ENCODE measurements around the gene GLT8D2. TPM values are rescaled to one million over a fixed set of nuclear protein-coding genes. Genes with fewer than 3 reads are reported as not detected.
A peak's percentile ranks its signal among the peaks of the same experiment; 100 is the strongest.

The GLT8D2 gene
- total RNA-seq (not detected), polyA plus RNA-seq (not detected)

GRCh38 chr12:104049903-104050356, at the start of gene GLT8D2:
GLT8D2 (minus strand) TSS chr12:104050187; CDS start chr12:104019648, 30,539 bp downstream.
- Mint-ChIP-seq H3K4me1 (peaks cover 0 to 10% (median 4%) of the 10 kb centered on the region in 4 donors), H3K36me3 (no peaks in the 10 kb centered on the region), H3K4me3 (peak within 1 kb of the TSS in 1 of 4 donors; percentile 69), H3K27ac (no peak within 1 kb of the TSS), H3K9me3 (peaks cover 0 to 2% (median 0%) of the 10 kb centered on the region in 7 donors), H3K27me3 (peaks cover 52% of the 10 kb centered on the region)
- H3K27me3 ChIP-seq (ENCODE audit: control insufficient read depth, insufficient read depth, low read length), result peaks cover 33% of the 10 kb centered on the region
- DNase-seq (no peak), ATAC-seq (ENCODE audit: low read depth in 2 of 2) (no peak)
- no peak within 1 kb of the TSS for H3K27ac ChIP-seq (ENCODE audit: insufficient read depth, low read length, poor library complexity, severe bottlenecking)
- no peak within 1 kb of the TSS for H3K4me3 ChIP-seq (ENCODE audit: low read depth, low read length)
- no peaks in the 10 kb centered on the region for H3K9me3 ChIP-seq (ENCODE audit: control insufficient read depth in 2 of 2, low read length in 2 of 2)
- H3K36me3 ChIP-seq (ENCODE audit: control insufficient read depth, insufficient read depth, low read length), result no peaks in the 10 kb centered on the region
- peaks cover 6% of the 10 kb centered on the region for H3K4me1 ChIP-seq (ENCODE audit: control insufficient read depth, insufficient read depth, low read length, poor library complexity, severe bottlenecking)

GRCh38 chr12:104097954-104098353, 48.0 kb upstream of the GLT8D2 start:
- no peak for DNase-seq
- Mint-ChIP-seq H3K4me3 (no peak overlapping the region), H3K4me1 (peaks cover 0 to 10% (median 0%) of the 10 kb centered on the region in 4 donors), H3K9me3 (no peaks in the 10 kb centered on the region), H3K27me3 (no peaks in the 10 kb centered on the region), H3K36me3 (peaks cover 43% of the 10 kb centered on the region), H3K27ac (no peak overlapping the region)
- H3K36me3 ChIP-seq (ENCODE audit: control insufficient read depth, insufficient read depth, low read length), result peaks cover 75% of the 10 kb centered on the region
- no peak overlapping the region for H3K27ac ChIP-seq (ENCODE audit: insufficient read depth, low read length, poor library complexity, severe bottlenecking)
- H3K27me3 ChIP-seq (ENCODE audit: control insufficient read depth, insufficient read depth, low read length), result no peaks in the 10 kb centered on the region
- H3K4me3 ChIP-seq (ENCODE audit: low read depth, low read length), result no peak overlapping the region
- H3K4me1 ChIP-seq (ENCODE audit: control insufficient read depth, insufficient read depth, low read length, poor library complexity, severe bottlenecking), result no peaks in the 10 kb centered on the region
- H3K9me3 ChIP-seq (ENCODE audit: control insufficient read depth in 2 of 2, low read length in 2 of 2), result no peaks in the 10 kb centered on the region
- ATAC-seq (ENCODE audit: low read depth in 2 of 2), result no peak

GRCh38 chr12:104095289-104095688, 45.3 kb upstream of the GLT8D2 start:
- no peak overlapping the region for H3K4me3 Mint-ChIP-seq
- peaks cover 64% of the 10 kb centered on the region for H3K36me3 ChIP-seq (ENCODE audit: control insufficient read depth, insufficient read depth, low read length)
- H3K36me3 Mint-ChIP-seq, result peaks cover 36% of the 10 kb centered on the region
- H3K27me3 Mint-ChIP-seq, result no peaks in the 10 kb centered on the region
- no peak for DNase-seq
- no peak overlapping the region for H3K27ac Mint-ChIP-seq
- no peaks in the 10 kb centered on the region for H3K4me1 ChIP-seq (ENCODE audit: control insufficient read depth, insufficient read depth, low read length, poor library complexity, severe bottlenecking)
- H3K27me3 ChIP-seq (ENCODE audit: control insufficient read depth, insufficient read depth, low read length), result no peaks in the 10 kb centered on the region
- no peak for ATAC-seq (ENCODE audit: low read depth in 2 of 2)
- H3K4me1 Mint-ChIP-seq, result peaks cover 0 to 10% (median 3%) of the 10 kb centered on the region in 4 donors
- H3K9me3 ChIP-seq (ENCODE audit: control insufficient read depth in 2 of 2, low read length in 2 of 2), result no peaks in the 10 kb centered on the region
- no peaks in the 10 kb centered on the region for H3K9me3 Mint-ChIP-seq
- no peak overlapping the region for H3K4me3 ChIP-seq (ENCODE audit: low read depth, low read length)
- no peak overlapping the region for H3K27ac ChIP-seq (ENCODE audit: insufficient read depth, low read length, poor library complexity, severe bottlenecking)

GRCh38 chr12:104094284-104094683, 44.3 kb upstream of the GLT8D2 start:
- no peak overlapping the region for H3K4me3 ChIP-seq (ENCODE audit: low read depth, low read length)
- H3K27me3 Mint-ChIP-seq, result no peaks in the 10 kb centered on the region
- H3K27ac Mint-ChIP-seq, result peak overlapping the region in 1 of 3 donors; percentile 18
- no peak overlapping the region for H3K27ac ChIP-seq (ENCODE audit: insufficient read depth, low read length, poor library complexity, severe bottlenecking)
- ATAC-seq (ENCODE audit: low read depth in 2 of 2) (no peak), DNase-seq (no peak)
- H3K4me3 Mint-ChIP-seq, result no peak overlapping the region
- H3K4me1 ChIP-seq (ENCODE audit: control insufficient read depth, insufficient read depth, low read length, poor library complexity, severe bottlenecking), result no peaks in the 10 kb centered on the region
- peaks cover 68% of the 10 kb centered on the region for H3K36me3 ChIP-seq (ENCODE audit: control insufficient read depth, insufficient read depth, low read length)
- H3K9me3 ChIP-seq (ENCODE audit: control insufficient read depth in 2 of 2, low read length in 2 of 2), result no peaks in the 10 kb centered on the region
- H3K36me3 Mint-ChIP-seq, result peaks cover 42% of the 10 kb centered on the region
- no peaks in the 10 kb centered on the region for H3K9me3 Mint-ChIP-seq
- H3K4me1 Mint-ChIP-seq, result peaks cover 0 to 10% (median 3%) of the 10 kb centered on the region in 4 donors
- H3K27me3 ChIP-seq (ENCODE audit: control insufficient read depth, insufficient read depth, low read length), result no peaks in the 10 kb centered on the region

GRCh38 chr12:104091136-104091535, 41.1 kb upstream of the GLT8D2 start:
- no peak overlapping the region for H3K27ac Mint-ChIP-seq
- H3K9me3 ChIP-seq (ENCODE audit: control insufficient read depth in 2 of 2, low read length in 2 of 2), result no peaks in the 10 kb centered on the region
- H3K27me3 ChIP-seq (ENCODE audit: control insufficient read depth, insufficient read depth, low read length), result no peaks in the 10 kb centered on the region
- H3K27me3 Mint-ChIP-seq, result no peaks in the 10 kb centered on the region
- no peak for ATAC-seq (ENCODE audit: low read depth in 2 of 2)
- H3K4me1 Mint-ChIP-seq, result peaks cover 0 to 10% (median 3%) of the 10 kb centered on the region in 4 donors
- H3K4me3 Mint-ChIP-seq, result no peak overlapping the region
- no peaks in the 10 kb centered on the region for H3K9me3 Mint-ChIP-seq
- no peak overlapping the region for H3K4me3 ChIP-seq (ENCODE audit: low read depth, low read length)
- H3K36me3 ChIP-seq (ENCODE audit: control insufficient read depth, insufficient read depth, low read length), result peaks cover 66% of the 10 kb centered on the region
- H3K4me1 ChIP-seq (ENCODE audit: control insufficient read depth, insufficient read depth, low read length, poor library complexity, severe bottlenecking), result no peaks in the 10 kb centered on the region
- DNase-seq, result no peak
- no peak overlapping the region for H3K27ac ChIP-seq (ENCODE audit: insufficient read depth, low read length, poor library complexity, severe bottlenecking)
- H3K36me3 Mint-ChIP-seq, result peaks cover 34% of the 10 kb centered on the region

- H3K36me3 ChIP-seq (ENCODE audit: control insufficient read depth, insufficient read depth, low read length), result peaks cover 68% of the 10 kb centered on the region
- H3K27ac ChIP-seq (ENCODE audit: insufficient read depth, low read length, poor library complexity, severe bottlenecking), result no peak overlapping the region
- no peak overlapping the region for H3K4me3 Mint-ChIP-seq
- peak overlapping the region in 1 of 3 donors; percentile 90 for H3K27ac Mint-ChIP-seq
- ATAC-seq (ENCODE audit: low read depth in 2 of 2) (no peak), DNase-seq (no peak)
- H3K27me3 ChIP-seq (ENCODE audit: control insufficient read depth, insufficient read depth, low read length), result no peaks in the 10 kb centered on the region
- peaks cover 0 to 10% (median 3%) of the 10 kb centered on the region in 4 donors for H3K4me1 Mint-ChIP-seq
- H3K27me3 Mint-ChIP-seq, result no peaks in the 10 kb centered on the region
- no peak overlapping the region for H3K4me3 ChIP-seq (ENCODE audit: low read depth, low read length)
- peaks cover 34% of the 10 kb centered on the region for H3K36me3 Mint-ChIP-seq
- no peaks in the 10 kb centered on the region for H3K9me3 Mint-ChIP-seq
- H3K9me3 ChIP-seq (ENCODE audit: control insufficient read depth in 2 of 2, low read length in 2 of 2), result no peaks in the 10 kb centered on the region
- H3K4me1 ChIP-seq (ENCODE audit: control insufficient read depth, insufficient read depth, low read length, poor library complexity, severe bottlenecking), result no peaks in the 10 kb centered on the region
These were observed 40.7 kb upstream of the GLT8D2 start for GRCh38 chr12:104090685-104091084.

- no peak overlapping the region for H3K4me3 ChIP-seq (ENCODE audit: low read depth, low read length)
- no peaks in the 10 kb centered on the region for H3K27me3 ChIP-seq (ENCODE audit: control insufficient read depth, insufficient read depth, low read length)
- H3K27ac Mint-ChIP-seq, result peak overlapping the region in 2 of 3 donors; percentile 34 to 46
- H3K4me3 Mint-ChIP-seq, result no peak overlapping the region
- DNase-seq, result peak in 1 of 3 donors; percentile 49
- ATAC-seq (ENCODE audit: low read depth in 2 of 2), result no peak
- peaks cover 71% of the 10 kb centered on the region for H3K36me3 ChIP-seq (ENCODE audit: control insufficient read depth, insufficient read depth, low read length)
- no peaks in the 10 kb centered on the region for H3K4me1 ChIP-seq (ENCODE audit: control insufficient read depth, insufficient read depth, low read length, poor library complexity, severe bottlenecking)
- H3K4me1 Mint-ChIP-seq, result peaks cover 7 to 15% (median 12%) of the 10 kb centered on the region in 4 donors
- no peak overlapping the region for H3K27ac ChIP-seq (ENCODE audit: insufficient read depth, low read length, poor library complexity, severe bottlenecking)
- H3K27me3 Mint-ChIP-seq, result no peaks in the 10 kb centered on the region
- no peaks in the 10 kb centered on the region for H3K9me3 Mint-ChIP-seq
- peaks cover 28% of the 10 kb centered on the region for H3K36me3 Mint-ChIP-seq
- no peaks in the 10 kb centered on the region for H3K9me3 ChIP-seq (ENCODE audit: control insufficient read depth in 2 of 2, low read length in 2 of 2)
These were observed 33.9 kb upstream of the GLT8D2 start for GRCh38 chr12:104083769-104084475.

GRCh38 chr12:104080764-104081163, 30.8 kb upstream of the GLT8D2 start:
- Mint-ChIP-seq H3K27me3 (no peaks in the 10 kb centered on the region), H3K4me1 (peaks cover 11 to 24% (median 21%) of the 10 kb centered on the region in 4 donors), H3K27ac (no peak overlapping the region), H3K4me3 (no peak overlapping the region), H3K9me3 (no peaks in the 10 kb centered on the region), H3K36me3 (peaks cover 36% of the 10 kb centered on the region)
- ATAC-seq (ENCODE audit: low read depth in 2 of 2) (no peak), DNase-seq (peak in 1 of 3 donors; percentile 40)
- H3K27me3 ChIP-seq (ENCODE audit: control insufficient read depth, insufficient read depth, low read length), result no peaks in the 10 kb centered on the region
- H3K9me3 ChIP-seq (ENCODE audit: control insufficient read depth in 2 of 2, low read length in 2 of 2), result no peaks in the 10 kb centered on the region
- no peak overlapping the region for H3K27ac ChIP-seq (ENCODE audit: insufficient read depth, low read length, poor library complexity, severe bottlenecking)
- H3K36me3 ChIP-seq (ENCODE audit: control insufficient read depth, insufficient read depth, low read length), result peaks cover 49% of the 10 kb centered on the region
- no peaks in the 10 kb centered on the region for H3K4me1 ChIP-seq (ENCODE audit: control insufficient read depth, insufficient read depth, low read length, poor library complexity, severe bottlenecking)
- no peak overlapping the region for H3K4me3 ChIP-seq (ENCODE audit: low read depth, low read length)

Data from CD4-positive, CD25-positive, alpha-beta regulatory T cell (primary cell).